NT2/D1 (cell line): ENCODE results near the gene GGT6.

Experiments used
- DNase-seq: peaks from one replicate; pipeline ENCODE4 v3.0.0-alpha.2; 2011; ENCODE audit warnings: low read depth, low spot score
- H3K27me3 ChIP-seq: 2 replicates; pipeline ENCODE4 v1.6.0; 2011; ENCODE audit warnings: mild to moderate bottlenecking; ENCODE audit not compliant: insufficient read length, insufficient read depth
- H3K36me3 ChIP-seq: 2 replicates; pipeline ENCODE4 v1.6.1; 2011; ENCODE audit warnings: mild to moderate bottlenecking, low read length, mixed read lengths; ENCODE audit not compliant: insufficient read depth, insufficient read length
- H3K4me1 ChIP-seq: 2 replicates; pipeline ENCODE4 v1.5.1; 2011; ENCODE audit not compliant: insufficient read depth, insufficient read length
- H3K4me3 ChIP-seq: 2 replicates; pipeline ENCODE4 v1.5.1; 2011; ENCODE audit warnings: low read depth; ENCODE audit not compliant: insufficient read length
- H3K9ac ChIP-seq: 2 replicates; pipeline ENCODE4 v1.6.0; 2011; ENCODE audit warnings: low read depth; ENCODE audit not compliant: insufficient read length
- H3K9me3 ChIP-seq: 2 replicates; pipeline ENCODE4 v1.5.1; 2011; ENCODE audit warnings: mild to moderate bottlenecking, low read length; ENCODE audit not compliant: insufficient read depth
- SUZ12 ChIP-seq: IDR thresholded peaks from 2 replicates; pipeline ENCODE4 v1.6.1; 2011; ENCODE audit not compliant: insufficient read length, insufficient read depth; ENCODE audit errors: extremely low read depth
- YY1 ChIP-seq: IDR thresholded peaks from 2 replicates; pipeline ENCODE4 v1.6.1; 2011; ENCODE audit not compliant: insufficient read length, insufficient read depth
- ZNF274 ChIP-seq: IDR thresholded peaks from 2 replicates; pipeline ENCODE4 v1.6.1; 2011; ENCODE audit warnings: mild to moderate bottlenecking, low read depth, low read length

Gene GGT6

DNA sequence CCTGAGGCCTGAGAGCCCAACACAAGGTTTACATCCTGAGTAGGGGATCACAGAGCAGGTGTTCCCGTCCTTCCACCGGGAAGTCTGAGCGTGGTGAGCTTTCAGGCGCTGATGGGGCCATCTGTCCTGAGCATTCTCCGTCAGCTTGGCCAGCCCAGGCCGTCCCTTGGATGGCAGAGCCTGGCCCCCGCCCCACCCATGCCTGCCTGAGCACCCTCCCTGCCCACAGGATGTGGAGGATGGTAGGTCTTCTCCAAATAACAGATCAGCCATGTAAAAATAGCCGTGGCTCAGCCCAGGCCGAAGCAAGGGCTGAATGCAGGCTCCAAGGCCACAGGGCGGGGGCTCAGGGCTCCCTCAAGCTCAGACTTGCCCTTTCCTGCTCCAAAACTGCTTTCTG lies 41.5 kb downstream of the GGT6 start:
- Histone ChIP-seq H3K36me3 (no peaks in the 10 kb centered on the region), H3K9ac (no peak overlapping the region), H3K9me3 (no peaks in the 10 kb centered on the region), H3K4me3 (no peak overlapping the region), H3K4me1 (peaks cover 8% of the 10 kb centered on the region), H3K27me3 (peaks cover 23% of the 10 kb centered on the region)
- TF ChIP-seq YY1: no peak
- TF ChIP-seq ZNF274: no peak
- TF ChIP-seq SUZ12: no peak
- DNase-seq: no peak

- Histone ChIP-seq H3K9ac (no peak overlapping the region), H3K9me3 (no peaks in the 10 kb centered on the region), H3K36me3 (no peaks in the 10 kb centered on the region), H3K4me1 (peaks cover 18% of the 10 kb centered on the region), H3K4me3 (no peak overlapping the region), H3K27me3 (peaks cover 14% of the 10 kb centered on the region)
- DNase-seq: no peak
- TF ChIP-seq SUZ12 (no peak), ZNF274 (no peak), YY1 (no peak)
Measured at GRCh38 chr17:4516735-4517134, 43.6 kb downstream of the GGT6 start.

DNA sequence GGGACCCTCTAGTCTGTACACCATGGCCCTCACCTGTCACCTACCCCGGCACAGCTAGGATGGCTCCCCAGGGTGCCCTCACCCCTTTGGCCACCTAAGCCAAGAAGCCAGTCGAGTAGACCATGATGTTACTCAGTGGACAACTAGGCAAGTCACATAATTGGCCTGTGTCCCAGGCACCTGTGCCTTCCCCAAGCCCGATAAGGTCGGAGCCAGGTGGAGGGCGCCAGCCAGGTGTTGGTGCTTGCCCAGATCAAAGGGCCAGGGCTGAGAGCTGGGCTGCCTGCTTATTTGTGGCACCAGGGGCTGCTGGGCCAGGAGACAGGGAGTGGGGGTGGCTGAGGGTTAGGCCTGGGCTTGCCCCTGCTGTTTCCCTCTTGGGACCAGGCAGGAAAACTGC lies 44.9 kb downstream of the GGT6 start:
- Histone ChIP-seq H3K36me3 (no peaks in the 10 kb centered on the region), H3K4me1 (peaks cover 18% of the 10 kb centered on the region), H3K9ac (no peak overlapping the region), H3K4me3 (no peak overlapping the region), H3K9me3 (no peaks in the 10 kb centered on the region), H3K27me3 (peaks cover 9% of the 10 kb centered on the region)
- DNase-seq: no peak
- TF ChIP-seq SUZ12 (no peak), YY1 (no peak), ZNF274 (no peak)

GRCh38 chr17:4514779-4515178 lies 45.6 kb downstream of the GGT6 start:
- H3K4me1 ChIP-seq: peaks cover 19% of the 10 kb centered on the region

DNA sequence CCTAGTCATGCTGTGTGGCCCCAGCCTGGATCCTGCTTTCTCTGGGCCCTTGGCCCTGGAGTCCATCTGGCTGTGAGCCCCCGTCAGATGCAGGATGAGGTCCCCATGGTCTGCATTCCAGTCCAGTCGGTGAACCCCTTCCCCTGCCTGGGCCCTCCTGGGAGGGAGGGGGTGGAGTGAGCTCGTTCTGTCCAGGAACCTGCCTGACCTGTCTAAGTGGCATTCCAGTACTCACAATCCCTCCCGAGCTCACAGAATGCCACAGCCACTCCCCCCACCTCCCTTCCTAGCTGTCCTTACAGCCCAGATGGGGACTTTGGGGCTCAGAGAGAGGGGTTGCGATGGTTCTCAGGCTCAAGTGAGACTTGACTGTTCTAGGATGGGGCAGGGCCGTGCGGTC lies 46.2 kb downstream of the GGT6 start:
- DNase-seq: no peak

More at GRCh38 chr17:4514779-4515178, 45.6 kb downstream of the GGT6 start:
- Histone ChIP-seq H3K9ac (no peak overlapping the region), H3K4me3 (no peak overlapping the region), H3K36me3 (no peaks in the 10 kb centered on the region), H3K27me3 (peaks cover 12% of the 10 kb centered on the region), H3K9me3 (no peaks in the 10 kb centered on the region)
- TF ChIP-seq YY1: no peak
- no peak for TF ChIP-seq ZNF274
- no peak for TF ChIP-seq SUZ12
- DNase-seq: no peak

GRCh38 chr17:4513113-4514032 lies 47.0 kb downstream of the GGT6 start:
- DNase-seq: no peak
- Histone ChIP-seq H3K9ac (no peak overlapping the region), H3K4me3 (no peak overlapping the region), H3K4me1 (peaks cover 19% of the 10 kb centered on the region), H3K27me3 (peaks cover 20% of the 10 kb centered on the region), H3K9me3 (no peaks in the 10 kb centered on the region), H3K36me3 (no peaks in the 10 kb centered on the region)
- TF ChIP-seq SUZ12: no peak

More for the DNA sequence above, 46.2 kb downstream of the GGT6 start:
- Histone ChIP-seq H3K27me3 (peaks cover 12% of the 10 kb centered on the region), H3K4me1 (peaks cover 22% of the 10 kb centered on the region), H3K4me3 (no peak overlapping the region), H3K9ac (no peak overlapping the region), H3K36me3 (no peaks in the 10 kb centered on the region), H3K9me3 (no peaks in the 10 kb centered on the region)
- TF ChIP-seq SUZ12 (no peak), ZNF274 (no peak), YY1 (no peak)

DNA sequence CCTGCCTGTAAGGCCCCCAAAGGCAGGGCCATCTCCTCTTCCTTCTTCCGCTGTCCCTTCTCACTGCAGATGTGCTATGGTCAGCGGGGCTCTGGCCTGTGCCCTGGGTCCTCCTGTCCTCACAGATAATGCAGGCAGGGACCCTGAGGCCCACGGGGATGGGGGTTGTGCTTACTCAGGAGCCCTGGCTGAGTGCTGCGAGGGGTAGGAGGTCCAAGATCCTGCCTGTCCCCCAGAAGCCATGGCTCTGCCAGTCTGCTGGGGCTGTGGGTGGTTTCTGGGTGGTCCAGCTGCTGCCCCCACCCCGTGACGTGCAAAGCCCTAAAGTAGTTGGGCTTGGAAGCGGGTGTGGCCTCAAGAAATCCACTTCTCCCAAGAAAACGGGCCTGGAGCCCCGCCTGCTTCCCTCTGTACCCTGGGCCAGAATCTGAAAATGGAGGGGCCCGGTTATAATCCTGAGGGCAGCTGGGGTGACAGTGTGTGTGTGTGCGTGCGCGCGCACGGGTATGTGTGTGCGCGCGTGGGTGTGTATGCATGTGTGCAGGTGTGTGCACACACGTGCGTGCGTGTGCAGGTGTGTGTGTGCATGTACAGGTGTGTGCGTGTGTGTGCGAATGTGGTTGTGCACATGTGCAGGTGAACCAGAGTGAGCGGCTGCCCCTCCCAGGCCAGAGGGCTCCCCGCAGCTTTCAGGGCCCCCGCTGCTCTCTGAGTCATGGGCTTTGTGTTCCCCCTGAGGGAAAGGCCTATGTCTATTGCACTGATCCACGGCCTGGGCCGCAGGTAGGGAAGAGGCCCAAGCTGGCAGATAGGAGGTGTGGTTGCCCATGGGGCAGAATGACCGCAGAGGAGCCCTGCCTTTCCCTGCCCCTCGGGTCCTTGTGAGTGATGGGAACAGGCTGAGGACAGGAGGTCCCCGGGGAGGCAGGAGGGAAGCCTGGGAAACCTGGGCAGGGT lies 47.9 kb downstream of the GGT6 start:
- Histone ChIP-seq H3K27me3 (peaks cover 17% of the 10 kb centered on the region), H3K4me3 (no peak overlapping the region), H3K4me1 (peaks cover 19% of the 10 kb centered on the region), H3K9ac (no peak overlapping the region), H3K9me3 (no peaks in the 10 kb centered on the region), H3K36me3 (no peaks in the 10 kb centered on the region)
- TF ChIP-seq YY1 (no peak), SUZ12 (no peak), ZNF274 (no peak)
- DNase-seq: no peak
